Fibroblast of the conjunctiva (primary cell): ENCODE results near the gene DIP2C.
A peak's percentile ranks its signal among the peaks of the same experiment; 100 is the strongest.
"Not testable (repeated sequence)": the region's sequence is repeated elsewhere in the genome, so short reads cannot be mapped to it uniquely, and the experiment has no call there.

Experiments used
- DNase-seq: peaks from one replicate; pipeline ENCODE4 v3.0.0-alpha.2; 2010; ENCODE audit warnings: low read depth

Gene DIP2C

GRCh38 chr10:480928-481552, 208.4 kb downstream of the DIP2C start:
- no peak for DNase-seq

GRCh38 chr10:480498-480927, 209.0 kb downstream of the DIP2C start:
- DNase-seq, result no peak

- DNase-seq, result not testable (repeated sequence)
These were observed 209.6 kb downstream of the DIP2C start for GRCh38 chr10:479706-480497.

GRCh38 chr10:478471-479245, 210.8 kb downstream of the DIP2C start:
- no peak for DNase-seq

GRCh38 chr10:477620-478019, 211.8 kb downstream of the DIP2C start:
- no peak for DNase-seq

- DNase-seq, result no peak
These were observed 213.1 kb downstream of the DIP2C start for GRCh38 chr10:476455-476780.

GRCh38 chr10:475709-476454, 213.6 kb downstream of the DIP2C start:
- DNase-seq, result no peak

GRCh38 chr10:474946-475345, 214.5 kb downstream of the DIP2C start:
- no peak for DNase-seq

- DNase-seq, result no peak
These were observed 215.1 kb downstream of the DIP2C start for GRCh38 chr10:474406-474805.

- no peak for DNase-seq
These were observed 217.1 kb downstream of the DIP2C start for GRCh38 chr10:472241-472910.

- DNase-seq, result no peak
These were observed 219.0 kb downstream of the DIP2C start for GRCh38 chr10:470339-471003.

GRCh38 chr10:469947-470338, 219.5 kb downstream of the DIP2C start:
- no peak for DNase-seq

- no peak for DNase-seq
These were observed 229.7 kb downstream of the DIP2C start for GRCh38 chr10:459743-460142.

- DNase-seq, result no peak
These were observed 231.0 kb downstream of the DIP2C start for GRCh38 chr10:458421-458851.

- no peak for DNase-seq
These were observed 233.0 kb downstream of the DIP2C start for GRCh38 chr10:456486-456885.

GRCh38 chr10:454860-455259, 234.6 kb downstream of the DIP2C start:
- DNase-seq, result peak; percentile 74

GRCh38 chr10:453647-454046, 235.8 kb downstream of the DIP2C start:
- no peak for DNase-seq

- DNase-seq, result no peak
These were observed 236.7 kb downstream of the DIP2C start for GRCh38 chr10:452512-453426.

GRCh38 chr10:451856-452255, 237.6 kb downstream of the DIP2C start:
- DNase-seq, result no peak

GRCh38 chr10:451021-451471, 238.4 kb downstream of the DIP2C start:
- DNase-seq, result no peak
